Suprapubic skin (tissue), 4 donors: ENCODE results near the gene SLC24A2. TPM values are rescaled to one million over a fixed set of nuclear protein-coding genes. Genes with fewer than 3 reads are reported as not detected.

ENCODE experiments used
- DNase-seq, 2 donors: peaks; one replicate each; pipeline ENCODE4 v3.0.0-alpha.2; 2019; ENCODE audit warnings: low spot score in 2 of 2
- H3K27ac ChIP-seq: fragments of 200-600 bp; sonication (generic); one replicate; pipeline ENCODE4 v1.5.1; 2019
- H3K27me3 ChIP-seq: fragments of 200-600 bp; sonication (generic); one replicate; pipeline ENCODE4 v1.5.1; 2019
- H3K36me3 ChIP-seq: fragments of 200-600 bp; sonication (generic); one replicate; pipeline ENCODE4 v1.5.1; 2019
- H3K4me1 ChIP-seq: fragments of 200-600 bp; sonication (generic); one replicate; pipeline ENCODE4 v1.5.1; 2019
- H3K4me3 ChIP-seq: fragments of 200-600 bp; sonication (generic); one replicate; pipeline ENCODE4 v1.5.1; 2019; ENCODE audit warnings: mild to moderate bottlenecking
- H3K9me3 ChIP-seq: fragments of 200-600 bp; sonication (generic); one replicate; pipeline ENCODE4 v1.5.1; 2019
- CTCF ChIP-seq, 2 donors: fragments of 200-600 bp in 1 of 2; fragments of 450-650 bp in 1 of 2; sonication (generic) in 1 of 2; IDR thresholded peaks; one replicate each; pipeline ENCODE4 v1.5.1; 2016 to 2019; ENCODE audit warnings: antibody characterized with exemption in 2 of 2, mild to moderate bottlenecking in 1 of 2, moderate library complexity in 1 of 2
- EP300 ChIP-seq: sonication (generic); formaldehyde crosslinking; IDR thresholded peaks from one replicate; pipeline ENCODE4 v1.6.1; 2017; ENCODE audit warnings: antibody characterized with exemption
- POLR2A ChIP-seq, 2 donors: fragments of 450-650 bp; IDR thresholded peaks; one replicate each; pipeline ENCODE4 v1.6.1; 2017; ENCODE audit warnings: antibody characterized with exemption in 2 of 2, mild to moderate bottlenecking in 2 of 2, moderate library complexity in 2 of 2
- POLR2AphosphoS5 ChIP-seq, 3 donors: sonication (generic); formaldehyde crosslinking; IDR thresholded peaks; one replicate each; pipeline ENCODE4 v1.6.1; 2017; ENCODE audit warnings: antibody characterized with exemption in 3 of 3
- WGBS: methylation state at CpG from one replicate; pipeline ENCODE4 v1.1.5; 2018; 5-methylcytosine and 5-hydroxymethylcytosine counted together
- total RNA-seq, 4 donors: library from RNA; depleted of rRNA; stranded (reverse); fragments of >200 nt; gene quantifications; one replicate each; pipeline ENCODE4 v1.1.0, GENCODE V29; 2016

The SLC24A2 gene
- total RNA-seq, 4 donors from 2014 or later = not detected

- no peaks in the 10 kb centered on the region for H3K36me3 ChIP-seq
- 10% methylated on average over 3 of the region's 3 CpGs for WGBS
- no peak for DNase-seq
- no peaks in the 10 kb centered on the region for H3K9me3 ChIP-seq
- no peaks in the 10 kb centered on the region for H3K27me3 ChIP-seq
- no peak for TF ChIP-seq POLR2A (IDR thresholded peaks at IDR 0.05)
- no peak for TF ChIP-seq CTCF (IDR thresholded peaks at IDR 0.05)
- TF ChIP-seq EP300 = no peak
- no peak for TF ChIP-seq POLR2AphosphoS5 (IDR thresholded peaks at IDR 0.05)
- no peaks in the 10 kb centered on the region for H3K4me1 ChIP-seq
- H3K27ac ChIP-seq = no peak overlapping the region
- H3K4me3 ChIP-seq = no peak overlapping the region
Measured at GRCh38 chr9:19782005-19782404, 6.8 kb downstream of the SLC24A2 start.

DNA sequence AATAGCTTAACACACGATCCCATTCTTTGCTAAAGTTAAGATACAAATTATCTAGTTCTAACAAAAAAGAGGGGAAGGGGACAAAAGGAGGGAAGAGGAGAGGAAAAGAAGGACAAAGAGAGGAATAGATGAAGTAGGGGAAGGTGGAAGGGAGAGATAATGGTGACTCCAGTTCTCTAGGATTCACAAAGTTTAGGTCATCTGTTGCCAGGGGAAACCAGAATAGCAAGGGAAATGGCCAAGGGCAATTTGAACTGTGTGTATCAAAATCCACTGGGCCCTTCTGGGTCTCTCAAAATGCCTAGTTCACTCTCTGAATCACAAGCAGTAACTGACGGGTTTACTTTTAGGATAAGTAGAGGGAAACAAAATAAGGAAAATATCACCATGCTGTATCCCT lies 7.6 kb downstream of the SLC24A2 start:
- H3K27ac ChIP-seq = no peak overlapping the region
- no peak for TF ChIP-seq POLR2AphosphoS5 (IDR thresholded peaks at IDR 0.05)
- TF ChIP-seq POLR2A (IDR thresholded peaks at IDR 0.05) = no peak
- no peak for TF ChIP-seq CTCF (IDR thresholded peaks at IDR 0.05)
- no peak for TF ChIP-seq EP300

DNA sequence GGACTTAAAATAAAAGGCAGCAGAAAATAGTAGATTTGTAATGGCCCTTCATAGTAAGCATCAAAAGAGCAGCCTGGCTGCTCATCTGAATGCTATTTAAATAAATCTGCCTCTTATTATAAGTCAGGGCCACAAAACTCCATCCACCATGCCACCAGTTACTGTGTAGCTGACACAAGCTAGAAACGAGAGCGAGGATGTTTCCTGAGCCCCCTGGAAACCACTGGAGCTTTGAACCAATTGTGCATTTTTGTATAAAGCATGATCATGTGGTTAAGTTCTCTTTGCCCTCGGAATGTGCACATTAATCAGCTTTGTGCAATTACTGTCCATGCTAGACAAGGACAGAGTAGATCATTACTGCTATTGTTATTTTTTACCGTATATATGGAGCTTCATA lies 17.4 kb downstream of the SLC24A2 start:
- TF ChIP-seq POLR2A (IDR thresholded peaks at IDR 0.05) (no peak), CTCF (IDR thresholded peaks at IDR 0.05) (no peak), EP300 (no peak), POLR2AphosphoS5 (IDR thresholded peaks at IDR 0.05) (no peak)
- H3K4me3 ChIP-seq = no peak overlapping the region
- H3K36me3 ChIP-seq = no peaks in the 10 kb centered on the region
- H3K27me3 ChIP-seq = no peaks in the 10 kb centered on the region
- no peak for DNase-seq
- H3K27ac ChIP-seq = no peak overlapping the region
- H3K4me1 ChIP-seq = no peaks in the 10 kb centered on the region
- 71% methylated on average over 4 of the region's 4 CpGs for WGBS
- no peaks in the 10 kb centered on the region for H3K9me3 ChIP-seq

More for the DNA sequence above, 7.6 kb downstream of the SLC24A2 start:
- Histone ChIP-seq H3K4me1 (no peaks in the 10 kb centered on the region), H3K4me3 (no peak overlapping the region), H3K36me3 (no peaks in the 10 kb centered on the region), H3K27me3 (no peaks in the 10 kb centered on the region), H3K9me3 (no peaks in the 10 kb centered on the region)
- WGBS = 72% methylated on average over 2 of the region's 2 CpGs
- no peak for DNase-seq

DNA sequence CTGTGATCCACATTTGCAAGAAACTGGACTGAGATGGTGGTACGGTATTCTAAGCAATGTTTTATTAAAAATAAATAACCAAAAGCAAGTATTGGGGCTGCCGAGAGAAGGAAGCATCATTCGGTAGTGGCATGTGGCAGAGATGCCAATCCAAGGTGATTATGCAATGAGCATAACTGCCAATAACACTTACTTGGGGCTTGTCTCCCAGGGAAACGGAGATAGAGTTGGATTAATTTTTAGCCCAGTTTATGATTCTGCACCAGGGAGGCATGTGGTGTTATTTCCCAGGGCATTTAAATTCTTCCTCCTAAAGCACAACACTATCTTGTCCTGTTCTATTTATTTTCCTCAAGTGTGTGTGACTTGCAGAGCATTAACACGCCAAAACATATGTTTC lies 17.9 kb downstream of the SLC24A2 start:
- no peaks in the 10 kb centered on the region for H3K36me3 ChIP-seq
- TF ChIP-seq POLR2A (IDR thresholded peaks at IDR 0.05) (no peak), EP300 (no peak), CTCF (IDR thresholded peaks at IDR 0.05) (no peak), POLR2AphosphoS5 (IDR thresholded peaks at IDR 0.05) (no peak)
- H3K4me3 ChIP-seq = no peak overlapping the region
- H3K27me3 ChIP-seq = no peaks in the 10 kb centered on the region
- H3K27ac ChIP-seq = no peak overlapping the region
- no peaks in the 10 kb centered on the region for H3K4me1 ChIP-seq
- H3K9me3 ChIP-seq = no peaks in the 10 kb centered on the region
- DNase-seq = no peak
- WGBS = 71% methylated on average over 5 of the region's 5 CpGs

DNA sequence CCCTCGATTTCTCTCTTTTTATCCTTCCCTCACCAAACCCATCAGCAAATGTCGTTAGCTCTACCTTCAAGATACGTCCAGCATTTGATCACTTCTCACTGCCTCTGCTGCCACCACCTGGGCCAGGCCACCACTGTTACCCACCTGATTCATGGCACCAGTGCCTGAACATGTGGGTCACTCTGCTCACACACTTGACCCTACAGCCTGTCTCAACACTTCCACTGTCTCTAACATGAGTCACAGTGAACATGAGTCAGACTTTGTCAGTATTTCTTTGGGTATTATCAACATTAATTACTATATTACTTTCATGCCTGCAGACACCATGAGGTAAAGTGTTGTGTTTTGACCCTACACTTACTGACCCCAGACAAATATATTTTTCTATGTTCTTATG lies 19.6 kb downstream of the SLC24A2 start:
- 69% methylated on average over 3 of the region's 3 CpGs for WGBS
- Histone ChIP-seq H3K9me3 (peaks cover 8% of the 10 kb centered on the region), H3K36me3 (no peaks in the 10 kb centered on the region), H3K4me3 (no peak overlapping the region), H3K27me3 (no peaks in the 10 kb centered on the region), H3K27ac (no peak overlapping the region), H3K4me1 (no peaks in the 10 kb centered on the region)
- TF ChIP-seq EP300 (no peak), POLR2A (IDR thresholded peaks at IDR 0.05) (no peak), POLR2AphosphoS5 (IDR thresholded peaks at IDR 0.05) (no peak), CTCF (IDR thresholded peaks at IDR 0.05) (no peak)
- DNase-seq = no peak
